GM12878 (cell line): ENCODE data around the gene IL23R.

Experiments
- CBFB ChIP-seq: IDR thresholded peaks from 2 replicates; pipeline ENCODE4 v1.6.1; 2016; ENCODE audit warnings: antibody characterized with exemption, low read depth
- CEBPB ChIP-seq, 2 experiments: fragments of 150-350 bp in 1 of 2; IDR thresholded peaks; 2 replicates each; pipeline ENCODE4 v1.6.1; 2012 to 2014; ENCODE audit warnings: low read depth in 2 of 2, low read length in 2 of 2, borderline replicate concordance in 1 of 2, inconsistent platforms in 1 of 2
- CREB1 ChIP-seq: IDR thresholded peaks from 2 replicates; pipeline ENCODE4 v1.6.1; 2012; ENCODE audit warnings: low read depth, mild to moderate bottlenecking, inconsistent platforms
- EZH2 ChIP-seq: IDR thresholded peaks from 2 replicates; pipeline ENCODE4 v1.6.1; 2012; ENCODE audit warnings: low read depth, mild to moderate bottlenecking, control low read depth, inconsistent platforms, low read length, borderline replicate concordance; ENCODE audit not compliant: control insufficient read depth
- FOXM1 ChIP-seq: IDR thresholded peaks from 2 replicates; pipeline ENCODE4 v1.6.1; 2012; ENCODE audit warnings: low read depth, mild to moderate bottlenecking, inconsistent platforms, low read length, moderate library complexity
- POLR2AphosphoS5 ChIP-seq: IDR thresholded peaks from 2 replicates; pipeline ENCODE4 v1.6.1; 2011; ENCODE audit warnings: mild to moderate bottlenecking, low read length, inconsistent platforms
- RFX5 ChIP-seq: IDR thresholded peaks from 2 replicates; pipeline ENCODE4 v1.6.1; 2011; ENCODE audit warnings: low read depth, low read length, improper control_type of control experiment
- TCF3 ChIP-seq: IDR thresholded peaks from 2 replicates; pipeline ENCODE4 v1.6.1; 2012; ENCODE audit warnings: low read depth, mild to moderate bottlenecking, low read length, borderline replicate concordance; ENCODE audit not compliant: insufficient read depth
- TCF7 ChIP-seq: IDR thresholded peaks from 2 replicates; pipeline ENCODE4 v1.6.1; 2014; ENCODE audit warnings: antibody characterized with exemption, borderline replicate concordance
- YY1 ChIP-seq: IDR thresholded peaks from 2 replicates; pipeline ENCODE4 v1.6.1; 2011; ENCODE audit warnings: low read depth, mild to moderate bottlenecking, low read length
- ZZZ3 ChIP-seq: IDR thresholded peaks from 2 replicates; pipeline ENCODE4 v1.6.1; 2011; ENCODE audit warnings: low read depth; ENCODE audit not compliant: control insufficient read depth, insufficient read length
- TF ChIP-seq, protein P1 (sequence below), 3 experiments: IDR thresholded peaks in 2 of 3; conservative IDR thresholded peaks in 1 of 3; 2 replicates each; pipeline ENCODE4 v1.5.1; 2011; ENCODE audit warnings: low read depth in 3 of 3, low read length in 3 of 3, mild to moderate bottlenecking in 3 of 3, control low read depth in 2 of 3, moderate library complexity in 2 of 3, inconsistent platforms in 1 of 3, mixed read lengths in 1 of 3; ENCODE audit not compliant: control insufficient read depth in 2 of 3, insufficient read depth in 1 of 3; ENCODE audit errors: extremely low read depth in 1 of 3
- TF ChIP-seq, protein P2 (sequence below): IDR thresholded peaks from 2 replicates; pipeline ENCODE4 v1.6.1; 2012; ENCODE audit warnings: low read length, inconsistent platforms
- TF ChIP-seq, protein P3 (sequence below): fragments of 450-650 bp; conservative IDR thresholded peaks from 2 replicates; pipeline ENCODE4 v1.6.1; 2017; ENCODE audit warnings: mild to moderate bottlenecking, moderate library complexity

DNA sequence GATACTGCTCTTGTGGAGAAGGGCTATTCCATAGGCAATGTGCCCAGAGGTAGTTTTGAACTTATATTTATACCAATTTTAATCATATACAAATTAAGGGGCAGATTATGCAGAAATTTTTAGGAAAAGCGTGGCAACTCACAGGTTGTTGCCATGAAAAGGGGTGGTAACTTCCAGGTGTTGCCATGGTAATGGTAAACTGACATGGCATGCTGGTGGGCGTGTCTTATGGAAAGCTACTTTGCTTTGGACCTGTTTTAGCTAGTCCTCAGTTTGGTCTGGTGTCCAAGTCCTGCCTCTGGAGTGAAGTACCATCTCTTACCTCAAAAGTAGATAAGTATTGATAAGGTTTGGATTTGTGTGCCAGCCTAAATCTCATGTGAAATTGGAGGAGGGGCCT is 7.9 kb upstream of the IL23R start:
- TF ChIP-seq YY1 (no peak), TCF3 (no peak), FOXM1 (no peak), TCF7 (no peak), RFX5 (no peak), CREB1 (no peak), CEBPB (IDR thresholded peaks at IDR 0.05; ENCODE audit: borderline replicate concordance in 1 of 2, low read depth in 2 of 2, low read length in 2 of 2) (no peak), EZH2 (no peak), POLR2AphosphoS5 (no peak), ZZZ3 (no peak), CBFB (no peak)
- TF ChIP-seq, protein P1, sequence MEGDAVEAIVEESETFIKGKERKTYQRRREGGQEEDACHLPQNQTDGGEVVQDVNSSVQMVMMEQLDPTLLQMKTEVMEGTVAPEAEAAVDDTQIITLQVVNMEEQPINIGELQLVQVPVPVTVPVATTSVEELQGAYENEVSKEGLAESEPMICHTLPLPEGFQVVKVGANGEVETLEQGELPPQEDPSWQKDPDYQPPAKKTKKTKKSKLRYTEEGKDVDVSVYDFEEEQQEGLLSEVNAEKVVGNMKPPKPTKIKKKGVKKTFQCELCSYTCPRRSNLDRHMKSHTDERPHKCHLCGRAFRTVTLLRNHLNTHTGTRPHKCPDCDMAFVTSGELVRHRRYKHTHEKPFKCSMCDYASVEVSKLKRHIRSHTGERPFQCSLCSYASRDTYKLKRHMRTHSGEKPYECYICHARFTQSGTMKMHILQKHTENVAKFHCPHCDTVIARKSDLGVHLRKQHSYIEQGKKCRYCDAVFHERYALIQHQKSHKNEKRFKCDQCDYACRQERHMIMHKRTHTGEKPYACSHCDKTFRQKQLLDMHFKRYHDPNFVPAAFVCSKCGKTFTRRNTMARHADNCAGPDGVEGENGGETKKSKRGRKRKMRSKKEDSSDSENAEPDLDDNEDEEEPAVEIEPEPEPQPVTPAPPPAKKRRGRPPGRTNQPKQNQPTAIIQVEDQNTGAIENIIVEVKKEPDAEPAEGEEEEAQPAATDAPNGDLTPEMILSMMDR (IDR thresholded peaks at IDR 0.05 in 2 of 3, conservative IDR thresholded peaks at IDR 0.05 in 1 of 3; ENCODE audit: control insufficient read depth in 2 of 3, extremely low read depth in 1 of 3, insufficient read depth in 1 of 3, low read depth in 3 of 3, low read length in 3 of 3): no peak
- TF ChIP-seq, protein P2, sequence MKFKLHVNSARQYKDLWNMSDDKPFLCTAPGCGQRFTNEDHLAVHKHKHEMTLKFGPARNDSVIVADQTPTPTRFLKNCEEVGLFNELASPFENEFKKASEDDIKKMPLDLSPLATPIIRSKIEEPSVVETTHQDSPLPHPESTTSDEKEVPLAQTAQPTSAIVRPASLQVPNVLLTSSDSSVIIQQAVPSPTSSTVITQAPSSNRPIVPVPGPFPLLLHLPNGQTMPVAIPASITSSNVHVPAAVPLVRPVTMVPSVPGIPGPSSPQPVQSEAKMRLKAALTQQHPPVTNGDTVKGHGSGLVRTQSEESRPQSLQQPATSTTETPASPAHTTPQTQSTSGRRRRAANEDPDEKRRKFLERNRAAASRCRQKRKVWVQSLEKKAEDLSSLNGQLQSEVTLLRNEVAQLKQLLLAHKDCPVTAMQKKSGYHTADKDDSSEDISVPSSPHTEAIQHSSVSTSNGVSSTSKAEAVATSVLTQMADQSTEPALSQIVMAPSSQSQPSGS: no peak
- TF ChIP-seq, protein P3, sequence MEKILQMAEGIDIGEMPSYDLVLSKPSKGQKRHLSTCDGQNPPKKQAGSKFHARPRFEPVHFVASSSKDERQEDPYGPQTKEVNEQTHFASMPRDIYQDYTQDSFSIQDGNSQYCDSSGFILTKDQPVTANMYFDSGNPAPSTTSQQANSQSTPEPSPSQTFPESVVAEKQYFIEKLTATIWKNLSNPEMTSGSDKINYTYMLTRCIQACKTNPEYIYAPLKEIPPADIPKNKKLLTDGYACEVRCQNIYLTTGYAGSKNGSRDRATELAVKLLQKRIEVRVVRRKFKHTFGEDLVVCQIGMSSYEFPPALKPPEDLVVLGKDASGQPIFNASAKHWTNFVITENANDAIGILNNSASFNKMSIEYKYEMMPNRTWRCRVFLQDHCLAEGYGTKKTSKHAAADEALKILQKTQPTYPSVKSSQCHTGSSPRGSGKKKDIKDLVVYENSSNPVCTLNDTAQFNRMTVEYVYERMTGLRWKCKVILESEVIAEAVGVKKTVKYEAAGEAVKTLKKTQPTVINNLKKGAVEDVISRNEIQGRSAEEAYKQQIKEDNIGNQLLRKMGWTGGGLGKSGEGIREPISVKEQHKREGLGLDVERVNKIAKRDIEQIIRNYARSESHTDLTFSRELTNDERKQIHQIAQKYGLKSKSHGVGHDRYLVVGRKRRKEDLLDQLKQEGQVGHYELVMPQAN: no peak
